ENCODE data around the gene UBXN7. TPM values are rescaled to one million over a fixed set of nuclear protein-coding genes. Genes with fewer than 3 reads are reported as not detected.

Gene UBXN7
- total RNA-seq, 1 donor from 2014 or later = 102 TPM

DNA sequence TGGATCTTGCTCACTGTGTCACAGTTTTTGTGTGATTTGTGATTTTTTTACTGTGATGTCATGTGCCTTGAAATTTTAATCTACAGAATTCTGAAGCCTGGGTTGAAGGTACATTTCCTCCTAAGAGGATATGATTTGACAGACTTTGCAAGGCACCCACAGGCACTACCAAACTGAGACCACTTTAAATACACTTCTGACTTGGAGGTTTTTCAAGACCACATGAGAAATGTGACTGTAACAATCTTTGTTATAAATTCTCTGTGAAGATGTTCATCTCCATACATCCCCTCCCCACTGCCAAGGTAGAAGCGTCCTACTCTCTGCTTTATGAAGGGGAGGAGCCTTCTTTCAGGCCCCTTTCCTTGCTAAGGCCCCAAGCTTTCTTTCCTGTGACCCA is 22.8 kb downstream of the UBXN7 start:
- Mint-ChIP-seq H3K4me3 (ENCODE audit: low read depth) (no peak overlapping the region), H3K9me3 (ENCODE audit: low read depth) (peaks cover 26% of the 10 kb centered on the region), H3K36me3 (ENCODE audit: insufficient read depth) (peaks cover 37% of the 10 kb centered on the region), H3K27ac (no peak overlapping the region), H3K4me1 (ENCODE audit: low read depth) (no peaks in the 10 kb centered on the region), H3K27me3 (no peaks in the 10 kb centered on the region)
- TF ChIP-seq, protein P1, sequence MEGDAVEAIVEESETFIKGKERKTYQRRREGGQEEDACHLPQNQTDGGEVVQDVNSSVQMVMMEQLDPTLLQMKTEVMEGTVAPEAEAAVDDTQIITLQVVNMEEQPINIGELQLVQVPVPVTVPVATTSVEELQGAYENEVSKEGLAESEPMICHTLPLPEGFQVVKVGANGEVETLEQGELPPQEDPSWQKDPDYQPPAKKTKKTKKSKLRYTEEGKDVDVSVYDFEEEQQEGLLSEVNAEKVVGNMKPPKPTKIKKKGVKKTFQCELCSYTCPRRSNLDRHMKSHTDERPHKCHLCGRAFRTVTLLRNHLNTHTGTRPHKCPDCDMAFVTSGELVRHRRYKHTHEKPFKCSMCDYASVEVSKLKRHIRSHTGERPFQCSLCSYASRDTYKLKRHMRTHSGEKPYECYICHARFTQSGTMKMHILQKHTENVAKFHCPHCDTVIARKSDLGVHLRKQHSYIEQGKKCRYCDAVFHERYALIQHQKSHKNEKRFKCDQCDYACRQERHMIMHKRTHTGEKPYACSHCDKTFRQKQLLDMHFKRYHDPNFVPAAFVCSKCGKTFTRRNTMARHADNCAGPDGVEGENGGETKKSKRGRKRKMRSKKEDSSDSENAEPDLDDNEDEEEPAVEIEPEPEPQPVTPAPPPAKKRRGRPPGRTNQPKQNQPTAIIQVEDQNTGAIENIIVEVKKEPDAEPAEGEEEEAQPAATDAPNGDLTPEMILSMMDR (IDR thresholded peaks at IDR 0.05; ENCODE audit: unreplicated experiment) = no peak
- no peak for DNase-seq (ENCODE audit: low spot score, unreplicated experiment)

DNA sequence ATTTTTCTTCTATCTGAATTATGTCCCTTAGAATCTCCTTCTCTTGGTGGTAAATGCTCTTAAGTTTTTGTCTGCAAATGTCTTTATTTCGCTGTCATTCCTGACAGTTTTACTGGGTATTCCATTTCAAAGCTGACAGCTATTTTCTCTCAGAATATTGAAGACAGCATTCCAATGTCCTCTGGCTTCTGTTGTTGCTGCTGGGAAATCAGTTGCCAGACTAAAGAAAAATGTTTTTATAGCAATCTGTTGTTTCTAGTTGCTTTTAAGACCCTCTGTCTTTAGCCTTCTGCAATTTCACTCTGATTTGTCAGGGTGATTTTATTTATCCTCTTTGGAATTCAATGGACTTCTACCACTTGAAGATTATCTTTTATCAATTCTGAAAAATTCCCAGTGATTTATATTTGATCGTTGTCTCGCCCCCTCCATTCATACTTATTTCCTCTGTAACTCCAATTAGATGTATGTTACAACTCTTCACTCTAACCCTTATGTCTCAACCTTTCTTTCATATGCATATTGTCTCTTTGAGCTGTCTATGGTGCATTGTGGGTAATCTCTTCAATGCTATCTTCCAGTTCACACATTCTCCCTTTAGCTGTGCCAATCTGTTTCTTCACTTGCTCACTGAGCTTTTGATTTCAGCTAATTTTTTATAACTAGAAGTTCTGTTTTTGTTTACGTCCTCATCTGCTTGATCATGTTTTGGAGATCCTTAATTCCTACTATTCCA is 23.5 kb downstream of the UBXN7 start:
- H3K4me3 Mint-ChIP-seq (ENCODE audit: low read depth) = no peak overlapping the region
- H3K27ac Mint-ChIP-seq = no peak overlapping the region
- no peaks in the 10 kb centered on the region for H3K4me1 Mint-ChIP-seq (ENCODE audit: low read depth)
- no peaks in the 10 kb centered on the region for H3K27me3 Mint-ChIP-seq
- TF ChIP-seq, protein P1 (IDR thresholded peaks at IDR 0.05; ENCODE audit: unreplicated experiment) = no peak
- DNase-seq (ENCODE audit: low spot score, unreplicated experiment) = no peak
- peaks cover 24% of the 10 kb centered on the region for H3K9me3 Mint-ChIP-seq (ENCODE audit: low read depth)
- H3K36me3 Mint-ChIP-seq (ENCODE audit: insufficient read depth) = peaks cover 35% of the 10 kb centered on the region

DNA sequence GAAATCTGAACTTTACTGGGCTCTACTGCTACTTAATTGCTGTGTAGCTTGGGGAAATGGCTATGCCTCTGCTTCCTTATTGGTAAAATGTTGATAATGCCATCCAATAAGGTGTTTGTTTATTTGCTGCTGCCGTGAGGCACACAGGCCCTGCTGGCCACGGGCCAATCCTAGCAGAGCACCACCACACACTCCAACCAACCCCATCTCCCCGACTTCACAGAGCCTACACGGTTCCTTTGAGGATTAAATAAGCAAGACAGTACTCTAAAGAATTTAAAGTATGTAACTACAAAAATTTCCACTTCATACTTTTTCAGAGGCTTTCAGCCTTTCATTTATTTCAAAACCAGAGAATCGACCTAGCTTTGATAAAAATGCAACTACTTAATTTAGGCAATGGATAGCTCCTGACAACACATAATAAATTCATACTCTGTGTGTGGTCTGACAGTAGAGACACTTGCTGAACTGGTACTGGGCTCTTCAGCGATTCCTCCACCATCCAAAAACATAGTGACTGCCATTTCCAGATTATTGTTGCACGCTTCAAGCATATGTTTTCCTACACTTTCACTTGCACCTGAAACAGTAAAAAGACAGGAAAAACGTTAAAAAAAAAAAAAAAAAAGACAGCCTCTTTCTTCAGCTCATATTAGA is 25.3 kb downstream of the UBXN7 start:
- Mint-ChIP-seq H3K36me3 (ENCODE audit: insufficient read depth) (peaks cover 34% of the 10 kb centered on the region), H3K9me3 (ENCODE audit: low read depth) (peaks cover 18% of the 10 kb centered on the region), H3K27ac (no peak overlapping the region), H3K4me1 (ENCODE audit: low read depth) (no peaks in the 10 kb centered on the region), H3K27me3 (no peaks in the 10 kb centered on the region), H3K4me3 (ENCODE audit: low read depth) (no peak overlapping the region)
- DNase-seq (ENCODE audit: low spot score, unreplicated experiment) = no peak
- TF ChIP-seq, protein P1 (IDR thresholded peaks at IDR 0.05; ENCODE audit: unreplicated experiment) = no peak

DNA sequence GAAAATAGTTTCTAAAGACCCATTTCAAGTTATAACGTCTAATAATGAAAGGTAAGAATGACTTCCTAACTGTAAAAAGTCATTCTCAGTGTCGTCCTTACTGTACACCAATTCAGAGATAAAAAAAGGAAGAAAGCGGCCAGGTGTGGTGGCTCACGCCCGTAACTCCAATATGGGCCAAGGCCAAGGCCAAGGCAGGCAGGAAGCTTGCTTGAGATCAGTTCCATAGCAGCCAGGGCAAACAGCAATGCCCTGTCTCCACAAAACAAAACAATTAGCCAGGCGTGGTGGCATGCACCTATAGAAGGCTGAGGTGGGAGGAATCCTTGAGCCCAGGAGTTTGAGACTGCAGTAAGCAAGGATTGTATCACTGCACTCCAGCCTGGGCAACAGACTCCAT is 31.9 kb downstream of the UBXN7 start:
- H3K27me3 Mint-ChIP-seq = no peaks in the 10 kb centered on the region
- H3K9me3 Mint-ChIP-seq (ENCODE audit: low read depth) = no peaks in the 10 kb centered on the region
- TF ChIP-seq, protein P1 (IDR thresholded peaks at IDR 0.05; ENCODE audit: unreplicated experiment) = no peak
- H3K4me3 Mint-ChIP-seq (ENCODE audit: low read depth) = no peak overlapping the region
- H3K27ac Mint-ChIP-seq = no peak overlapping the region
- H3K36me3 Mint-ChIP-seq (ENCODE audit: insufficient read depth) = peaks cover 25% of the 10 kb centered on the region
- no peaks in the 10 kb centered on the region for H3K4me1 Mint-ChIP-seq (ENCODE audit: low read depth)
- DNase-seq (ENCODE audit: low spot score, unreplicated experiment) = no peak

DNA sequence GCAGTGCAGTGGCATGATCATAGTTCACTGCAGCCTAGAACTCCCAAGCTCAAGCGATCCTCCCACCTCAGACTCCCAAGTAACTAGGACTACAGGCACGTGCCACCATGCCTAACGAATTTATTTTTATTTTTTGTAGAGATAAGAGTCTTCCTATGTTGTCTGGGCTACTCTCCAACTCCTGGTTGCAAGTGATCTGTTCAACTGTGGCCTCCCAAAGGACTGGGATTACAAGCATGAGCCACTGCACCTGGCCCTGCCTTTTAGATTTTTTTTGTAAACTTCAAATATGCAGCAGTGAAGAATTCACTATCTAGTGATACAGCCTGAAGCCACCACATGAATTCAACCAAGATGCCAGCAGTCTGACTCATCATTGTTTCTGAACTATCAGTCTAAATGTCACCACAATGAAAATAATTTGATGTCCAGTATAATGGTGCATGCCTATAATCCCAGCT is 32.7 kb downstream of the UBXN7 start:
- peaks cover 21% of the 10 kb centered on the region for H3K36me3 Mint-ChIP-seq (ENCODE audit: insufficient read depth)
- H3K4me1 Mint-ChIP-seq (ENCODE audit: low read depth) = no peaks in the 10 kb centered on the region
- H3K27ac Mint-ChIP-seq = no peak overlapping the region
- DNase-seq (ENCODE audit: low spot score, unreplicated experiment) = no peak
- TF ChIP-seq, protein P1 (IDR thresholded peaks at IDR 0.05; ENCODE audit: unreplicated experiment) = no peak
- H3K4me3 Mint-ChIP-seq (ENCODE audit: low read depth) = no peak overlapping the region
- H3K27me3 Mint-ChIP-seq = no peaks in the 10 kb centered on the region
- H3K9me3 Mint-ChIP-seq (ENCODE audit: low read depth) = no peaks in the 10 kb centered on the region
